NCI-H1417 (cell line): ENCODE data around the gene PCDHA1.
A peak's percentile ranks its signal among the peaks of the same experiment; 100 is the strongest.
"Not testable (repeated sequence)": the region's sequence is repeated elsewhere in the genome, so short reads cannot be mapped to it uniquely, and the experiment has no call there.

ENCODE experiments used
- DNase-seq, 3 experiments: peaks; one replicate each; lab custom pipeline; 2025; lab: John Stamatoyannopoulos, UW

PCDHA1 gene

DNA sequence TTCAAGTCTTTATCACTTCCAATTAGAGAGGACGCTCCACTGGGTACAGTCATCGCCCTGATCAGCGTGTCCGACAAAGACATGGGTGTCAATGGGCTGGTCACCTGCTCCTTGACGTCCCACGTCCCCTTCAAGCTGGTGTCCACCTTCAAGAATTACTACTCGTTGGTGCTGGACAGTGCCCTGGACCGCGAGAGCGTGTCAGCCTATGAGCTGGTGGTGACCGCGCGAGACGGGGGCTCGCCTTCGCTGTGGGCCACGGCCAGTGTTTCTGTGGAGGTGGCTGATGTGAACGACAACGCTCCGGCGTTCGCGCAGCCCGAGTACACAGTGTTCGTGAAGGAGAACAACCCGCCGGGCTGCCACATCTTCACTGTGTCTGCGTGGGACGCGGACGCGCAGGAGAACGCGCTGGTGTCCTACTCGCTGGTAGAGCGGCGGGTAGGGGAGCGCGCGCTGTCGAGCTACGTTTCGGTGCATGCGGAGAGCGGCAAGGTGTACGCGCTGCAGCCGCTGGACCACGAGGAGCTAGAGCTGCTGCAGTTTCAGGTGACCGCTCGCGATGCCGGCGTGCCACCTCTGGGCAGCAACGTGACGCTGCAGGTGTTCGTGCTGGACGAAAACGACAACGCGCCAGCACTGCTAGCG, 22.4 kb downstream of the PCDHA1 start:
- DNase-seq: not testable (repeated sequence)

DNA sequence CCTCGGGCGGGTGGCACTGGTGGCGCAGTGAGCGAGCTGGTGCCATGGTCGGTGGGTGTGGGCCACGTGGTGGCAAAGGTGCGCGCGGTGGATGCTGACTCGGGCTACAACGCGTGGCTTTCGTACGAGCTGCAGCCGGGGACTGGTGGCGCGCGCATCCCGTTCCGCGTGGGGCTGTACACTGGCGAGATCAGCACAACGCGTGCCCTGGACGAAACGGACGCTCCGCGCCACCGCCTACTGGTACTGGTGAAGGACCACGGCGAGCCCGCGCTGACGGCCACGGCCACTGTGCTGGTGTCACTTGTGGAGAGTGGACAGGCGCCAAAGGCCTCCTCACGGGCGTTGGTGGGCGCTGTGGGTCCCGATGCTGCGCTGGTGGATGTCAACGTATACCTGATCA, 22.9 kb downstream of the PCDHA1 start:
- DNase-seq: no peak

DNA sequence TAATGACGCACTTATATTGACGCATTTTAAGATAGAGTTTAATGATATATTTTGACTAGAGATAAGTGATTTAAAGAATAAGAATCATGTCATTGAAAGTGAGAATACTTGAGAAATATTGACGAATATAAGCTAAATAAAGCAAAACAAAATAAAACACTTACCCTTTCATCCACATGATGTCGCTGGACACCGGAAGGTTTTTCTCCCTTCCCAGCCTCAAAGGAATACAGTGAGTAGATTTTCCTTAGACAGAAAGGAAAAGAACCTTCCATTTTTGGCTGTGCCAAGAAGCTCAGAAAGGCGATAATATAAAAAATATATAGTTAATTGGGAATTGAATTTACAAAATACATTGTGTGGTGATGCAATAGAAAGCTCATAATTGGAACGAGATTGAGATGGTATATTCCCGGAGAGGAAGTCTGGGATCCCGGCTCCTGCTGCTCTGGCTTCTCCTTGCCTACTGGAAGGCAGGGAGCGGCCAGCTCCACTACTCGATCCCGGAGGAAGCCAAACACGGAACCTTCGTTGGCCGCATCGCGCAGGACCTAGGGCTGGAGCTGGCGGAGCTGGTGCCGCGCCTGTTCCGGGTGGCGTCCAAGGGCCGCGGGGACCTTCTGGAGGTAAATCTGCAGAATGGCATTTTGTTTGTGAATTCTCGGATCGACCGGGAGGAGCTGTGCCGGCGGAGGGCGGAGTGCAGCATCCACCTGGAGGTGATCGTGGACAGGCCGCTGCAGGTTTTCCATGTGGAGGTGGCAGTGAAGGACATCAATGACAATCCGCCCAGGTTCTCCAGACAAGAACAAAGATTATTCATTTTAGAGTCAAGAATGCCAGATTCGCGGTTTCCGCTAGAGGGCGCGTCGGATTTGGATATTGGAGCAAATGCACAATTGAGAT, 35.7 kb downstream of the PCDHA1 start, which contains the start of gene PCDHA5:
Gene PCDHA5, plus strand, starts transcription at position 239 of the 906 bp plus-strand sequence.
- no peak for DNase-seq

DNA sequence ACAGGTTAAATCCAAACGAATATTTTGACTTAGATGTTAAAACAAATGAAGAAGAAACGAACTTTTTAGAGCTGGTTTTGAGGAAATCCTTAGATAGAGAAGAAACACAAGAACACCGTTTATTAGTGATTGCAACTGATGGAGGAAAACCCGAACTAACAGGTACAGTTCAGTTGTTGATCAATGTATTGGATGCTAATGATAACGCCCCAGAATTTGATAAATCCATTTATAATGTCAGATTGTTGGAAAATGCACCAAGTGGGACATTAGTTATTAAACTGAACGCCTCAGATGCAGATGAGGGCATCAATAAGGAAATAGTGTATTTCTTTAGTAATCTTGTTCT, 36.3 kb downstream of the PCDHA1 start:
- no peak for DNase-seq

DNA sequence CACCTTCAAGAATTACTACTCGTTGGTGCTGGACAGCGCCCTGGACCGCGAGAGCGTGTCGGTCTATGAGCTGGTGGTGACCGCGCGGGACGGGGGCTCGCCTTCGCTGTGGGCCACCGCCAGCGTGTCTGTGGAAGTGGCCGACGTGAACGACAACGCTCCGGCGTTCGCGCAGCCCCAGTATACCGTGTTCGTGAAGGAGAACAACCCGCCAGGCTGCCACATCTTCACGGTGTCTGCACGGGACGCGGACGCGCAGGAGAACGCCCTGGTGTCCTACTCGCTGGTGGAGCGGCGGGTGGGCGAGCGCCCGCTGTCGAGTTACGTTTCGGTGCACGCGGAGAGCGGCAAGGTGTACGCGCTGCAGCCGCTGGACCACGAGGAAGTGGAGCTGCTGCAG, 37.0 kb downstream of the PCDHA1 start:
- not testable (repeated sequence) for DNase-seq

DNA sequence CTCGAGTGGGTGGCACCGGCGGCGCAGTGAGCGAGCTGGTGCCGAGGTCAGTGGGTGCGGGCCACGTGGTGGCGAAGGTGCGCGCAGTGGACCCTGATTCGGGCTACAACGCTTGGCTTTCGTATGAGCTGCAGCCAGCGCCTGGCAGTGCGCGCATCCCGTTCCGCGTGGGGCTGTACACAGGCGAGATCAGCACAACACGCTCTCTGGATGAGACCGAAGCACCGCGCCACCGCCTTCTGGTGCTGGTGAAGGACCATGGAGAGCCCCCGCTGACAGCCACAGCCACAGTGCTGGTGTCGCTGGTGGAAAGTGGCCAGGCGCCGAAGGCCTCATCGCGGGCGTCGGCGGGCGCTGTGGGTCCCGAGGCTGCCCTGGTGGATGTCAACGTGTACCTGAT, 37.5 kb downstream of the PCDHA1 start:
- no peak for DNase-seq

DNA sequence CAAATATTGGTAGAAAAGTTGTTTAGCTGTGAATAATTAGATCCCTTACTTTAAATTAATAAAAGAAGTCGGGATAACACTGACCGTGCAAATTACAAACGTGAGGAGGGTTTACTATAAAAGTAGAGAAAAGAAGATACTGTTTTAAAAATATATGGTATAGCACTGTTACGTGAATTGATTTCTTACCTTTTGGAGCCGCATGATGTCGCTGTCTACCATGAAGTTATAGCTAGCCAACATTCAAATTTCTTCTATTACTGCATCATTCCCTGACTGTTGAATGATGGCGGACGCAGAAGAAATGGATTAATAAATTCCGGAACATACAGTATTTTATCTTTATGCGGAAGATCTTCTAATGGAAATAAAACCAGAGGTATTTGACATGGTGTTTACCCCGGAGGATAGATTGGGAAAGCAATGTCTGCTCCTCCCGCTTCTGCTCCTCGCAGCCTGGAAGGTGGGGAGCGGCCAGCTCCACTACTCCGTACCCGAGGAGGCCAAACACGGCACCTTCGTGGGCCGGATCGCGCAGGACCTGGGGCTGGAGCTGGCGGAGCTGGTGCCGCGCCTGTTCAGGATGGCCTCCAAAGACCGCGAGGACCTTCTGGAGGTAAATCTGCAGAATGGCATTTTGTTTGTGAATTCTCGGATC, 41.9 kb downstream of the PCDHA1 start, which contains the start of gene PCDHA6:
Gene PCDHA6, plus strand, starts transcription at position 257 of the 658 bp plus-strand sequence. Its CDS starts 132 bp downstream, at position 389.
- peak; percentile 36 to 88 (median 77) for DNase-seq

DNA sequence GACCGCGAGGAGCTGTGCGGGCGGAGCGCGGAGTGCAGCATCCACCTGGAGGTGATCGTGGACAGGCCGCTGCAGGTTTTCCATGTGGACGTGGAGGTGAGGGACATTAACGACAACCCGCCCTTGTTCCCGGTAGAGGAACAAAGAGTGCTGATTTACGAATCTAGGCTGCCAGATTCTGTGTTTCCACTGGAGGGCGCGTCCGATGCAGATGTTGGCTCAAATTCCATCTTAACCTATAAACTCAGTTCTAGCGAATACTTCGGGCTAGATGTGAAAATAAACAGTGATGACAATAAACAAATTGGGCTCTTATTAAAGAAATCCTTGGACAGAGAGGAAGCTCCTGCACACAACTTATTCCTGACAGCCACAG, 42.4 kb downstream of the PCDHA1 start:
- peak; percentile 29 to 83 (median 60) for DNase-seq

DNA sequence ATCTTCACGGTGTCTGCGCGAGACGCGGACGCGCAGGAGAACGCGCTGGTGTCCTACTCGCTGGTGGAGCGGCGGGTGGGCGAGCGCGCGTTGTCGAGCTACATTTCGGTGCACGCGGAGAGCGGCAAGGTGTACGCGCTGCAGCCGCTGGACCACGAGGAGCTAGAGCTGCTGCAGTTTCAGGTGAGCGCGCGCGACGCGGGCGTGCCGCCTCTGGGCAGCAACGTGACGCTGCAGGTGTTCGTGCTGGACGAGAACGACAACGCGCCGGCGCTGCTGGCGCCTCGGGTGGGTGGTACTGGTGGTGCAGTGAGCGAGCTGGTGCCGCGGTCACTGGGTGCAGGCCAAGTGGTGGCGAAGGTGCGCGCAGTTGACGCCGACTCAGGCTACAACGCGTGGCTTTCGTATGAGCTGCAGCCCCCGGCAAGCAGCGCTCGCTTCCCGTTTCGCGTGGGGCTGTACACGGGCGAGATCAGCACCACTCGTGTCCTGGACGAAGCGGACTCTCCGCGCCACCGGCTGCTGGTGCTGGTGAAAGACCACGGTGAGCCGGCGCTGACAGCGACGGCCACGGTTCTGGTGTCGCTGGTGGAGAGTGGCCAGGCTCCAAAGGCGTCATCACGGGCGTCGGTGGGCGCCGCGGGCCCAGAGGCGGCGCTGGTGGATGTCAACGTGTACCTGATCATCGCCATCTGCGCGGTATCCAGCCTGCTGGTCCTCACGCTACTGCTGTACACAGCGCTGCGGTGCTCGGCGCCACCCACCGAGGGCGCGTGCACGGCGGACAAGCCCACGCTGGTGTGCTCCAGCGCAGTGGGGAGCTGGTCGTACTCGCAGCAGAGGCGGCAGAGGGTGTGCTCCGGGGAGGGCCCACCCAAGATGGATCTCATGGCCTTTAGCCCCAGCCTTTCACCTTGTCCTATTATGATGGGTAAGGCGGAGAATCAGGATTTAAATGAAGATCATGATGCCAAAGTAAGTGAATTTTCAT, 43.9 kb downstream of the PCDHA1 start:
- not testable (repeated sequence) for DNase-seq

DNA sequence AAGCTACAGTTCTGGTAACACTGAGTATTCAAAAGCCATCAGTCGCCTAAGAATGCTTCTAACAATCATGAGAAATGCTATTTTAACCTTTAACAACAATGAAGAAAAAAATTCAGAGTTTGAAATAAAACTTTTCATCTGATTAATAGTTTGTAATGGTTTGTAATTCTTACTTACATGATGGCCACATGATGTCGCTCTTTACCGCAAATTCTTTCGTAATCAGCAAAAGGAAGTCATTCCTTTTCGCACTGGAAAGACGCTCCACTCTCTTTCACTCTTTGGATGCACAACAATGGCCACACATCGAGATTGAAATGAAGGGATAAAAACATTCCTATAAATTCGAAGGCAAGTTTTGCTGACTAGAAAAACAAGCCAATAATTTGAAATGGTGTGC, 48.1 kb downstream of the PCDHA1 start, which contains the start of gene PCDHA7:
Gene PCDHA7, plus strand, starts transcription at position 277 of the 400 bp plus-strand sequence. Its CDS starts 115 bp downstream, at position 392.
- DNase-seq: no peak

DNA sequence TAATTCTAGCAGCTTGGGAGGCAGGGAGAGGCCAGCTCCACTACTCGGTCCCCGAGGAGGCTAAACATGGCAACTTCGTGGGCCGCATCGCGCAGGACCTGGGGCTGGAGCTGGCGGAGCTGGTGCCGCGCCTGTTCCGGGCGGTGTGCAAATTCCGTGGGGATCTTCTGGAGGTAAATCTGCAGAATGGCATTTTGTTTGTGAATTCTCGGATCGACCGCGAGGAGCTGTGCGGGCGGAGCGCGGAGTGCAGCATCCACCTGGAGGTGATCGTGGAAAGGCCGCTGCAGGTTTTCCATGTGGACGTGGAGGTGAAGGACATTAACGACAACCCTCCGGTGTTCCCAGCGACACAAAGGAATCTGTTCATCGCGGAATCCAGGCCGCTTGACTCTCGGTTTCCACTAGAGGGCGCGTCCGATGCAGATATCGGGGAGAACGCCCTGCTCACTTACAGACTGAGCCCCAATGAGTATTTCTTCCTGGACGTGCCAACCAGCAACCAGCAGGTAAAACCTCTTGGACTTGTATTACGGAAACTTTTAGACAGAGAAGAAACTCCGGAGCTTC, 48.6 kb downstream of the PCDHA1 start:
- DNase-seq: not testable (repeated sequence)

DNA sequence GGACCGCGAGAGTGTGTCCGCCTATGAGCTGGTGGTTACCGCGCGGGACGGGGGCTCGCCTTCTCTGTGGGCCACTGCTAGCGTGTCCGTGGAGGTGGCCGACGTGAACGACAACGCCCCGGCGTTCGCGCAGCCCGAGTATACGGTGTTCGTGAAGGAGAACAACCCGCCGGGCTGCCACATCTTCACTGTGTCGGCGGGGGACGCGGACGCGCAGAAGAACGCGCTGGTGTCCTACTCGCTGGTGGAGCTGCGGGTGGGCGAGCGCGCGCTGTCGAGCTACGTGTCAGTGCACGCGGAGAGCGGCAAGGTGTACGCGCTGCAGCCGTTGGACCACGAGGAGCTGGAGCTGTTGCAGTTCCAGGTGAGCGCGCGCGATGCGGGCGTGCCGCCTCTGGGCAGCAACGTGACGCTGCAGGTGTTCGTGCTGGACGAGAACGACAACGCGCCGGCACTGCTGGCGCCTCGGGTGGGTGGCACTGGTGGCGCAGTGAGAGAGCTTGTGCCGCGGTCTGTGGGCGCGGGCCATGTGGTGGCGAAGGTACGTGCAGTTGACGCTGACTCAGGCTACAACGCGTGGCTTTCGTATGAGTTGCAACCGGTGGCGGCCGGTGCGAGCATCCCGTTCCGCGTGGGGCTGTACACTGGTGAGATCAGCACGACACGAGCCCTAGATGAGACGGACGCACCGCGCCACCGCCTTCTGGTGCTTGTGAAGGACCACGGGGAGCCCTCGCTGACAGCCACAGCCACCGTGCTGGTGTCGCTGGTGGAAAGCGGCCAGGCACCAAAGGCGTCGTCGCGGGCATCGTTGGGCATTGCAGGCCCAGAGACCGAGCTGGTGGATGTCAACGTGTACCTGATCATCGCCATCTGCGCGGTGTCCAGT, 49.9 kb downstream of the PCDHA1 start:
- DNase-seq: no peak

DNA sequence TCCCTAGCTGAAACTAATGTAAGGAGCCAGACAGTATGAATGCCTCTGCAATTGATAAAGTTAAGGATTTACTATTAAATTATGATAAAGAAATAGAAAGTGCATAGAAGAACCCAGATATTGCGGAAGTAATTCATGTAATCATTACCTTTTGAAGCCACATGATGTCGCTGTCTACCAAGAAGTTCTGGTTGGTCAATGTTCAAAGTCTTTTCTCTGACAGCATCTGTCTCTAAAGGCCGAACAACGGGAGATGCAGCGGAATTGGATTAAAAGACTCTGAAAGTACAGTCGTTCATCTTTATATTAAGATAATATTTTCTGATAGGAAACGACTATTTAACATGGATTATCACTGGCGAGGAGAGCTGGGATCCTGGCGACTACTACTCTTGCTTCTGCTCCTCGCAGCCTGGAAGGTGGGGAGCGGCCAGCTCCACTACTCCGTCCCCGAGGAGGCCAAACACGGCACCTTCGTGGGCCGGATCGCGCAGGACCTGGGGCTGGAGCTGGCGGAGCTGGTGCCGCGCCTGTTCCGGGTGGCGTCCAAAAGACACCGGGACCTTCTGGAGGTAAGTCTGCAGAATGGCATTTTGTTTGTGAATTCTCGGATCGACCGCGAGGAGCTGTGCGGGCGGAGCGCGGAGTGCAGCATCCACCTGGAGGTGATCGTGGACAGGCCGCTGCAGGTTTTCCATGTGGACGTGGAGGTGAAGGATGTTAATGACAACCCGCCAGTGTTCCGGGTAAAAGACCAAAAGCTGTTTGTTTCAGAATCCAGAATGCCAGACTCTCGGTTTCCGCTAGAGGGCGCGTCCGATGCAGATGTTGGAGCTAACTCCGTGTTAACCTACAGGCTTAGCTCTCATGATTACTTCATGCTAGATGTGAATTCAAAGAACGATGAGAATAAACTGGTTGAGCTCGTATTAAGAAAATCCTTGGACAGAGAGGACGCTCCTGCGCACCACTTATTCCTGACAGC, 55.3 kb downstream of the PCDHA1 start, which contains the start of gene PCDHA8:
Gene PCDHA8, plus strand, starts transcription at position 210 of the 985 bp plus-strand sequence. Its CDS starts 135 bp downstream, at position 345.
- DNase-seq: no peak

DNA sequence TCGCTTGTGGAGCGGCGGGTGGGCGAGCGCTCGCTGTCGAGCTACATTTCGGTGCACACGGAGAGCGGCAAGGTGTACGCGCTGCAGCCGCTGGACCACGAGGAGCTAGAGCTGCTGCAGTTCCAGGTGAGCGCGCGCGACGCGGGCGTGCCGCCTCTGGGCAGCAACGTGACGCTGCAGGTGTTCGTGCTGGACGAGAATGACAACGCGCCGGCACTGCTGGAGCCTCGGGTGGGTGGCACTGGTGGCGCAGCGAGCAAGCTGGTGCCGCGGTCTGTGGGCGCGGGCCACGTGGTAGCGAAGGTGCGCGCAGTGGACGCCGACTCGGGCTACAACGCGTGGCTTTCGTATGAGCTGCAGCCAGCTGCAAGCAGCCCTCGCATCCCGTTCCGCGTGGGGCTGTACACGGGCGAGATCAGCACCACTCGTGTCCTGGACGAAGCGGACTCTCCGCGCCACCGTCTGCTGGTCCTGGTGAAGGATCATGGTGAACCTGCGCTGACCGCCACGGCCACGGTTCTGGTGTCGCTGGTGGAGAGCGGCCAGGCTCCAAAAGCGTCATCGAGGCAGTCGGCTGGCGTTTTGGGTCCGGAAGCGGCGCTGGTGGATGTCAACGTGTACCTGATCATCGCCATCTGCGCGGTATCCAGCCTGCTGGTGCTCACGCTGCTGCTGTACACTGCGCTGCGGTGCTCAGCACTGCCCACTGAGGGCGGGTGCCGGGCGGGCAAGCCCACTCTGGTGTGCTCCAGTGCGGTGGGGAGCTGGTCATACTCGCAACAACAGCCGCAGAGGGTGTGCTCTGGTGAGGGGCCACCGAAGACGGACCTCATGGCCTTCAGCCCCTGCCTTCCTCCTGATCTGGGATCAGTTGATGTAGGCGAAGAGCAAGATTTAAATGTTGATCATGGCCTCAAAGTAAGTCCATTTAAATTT, 57.1 kb downstream of the PCDHA1 start:
- DNase-seq: no peak

DNA sequence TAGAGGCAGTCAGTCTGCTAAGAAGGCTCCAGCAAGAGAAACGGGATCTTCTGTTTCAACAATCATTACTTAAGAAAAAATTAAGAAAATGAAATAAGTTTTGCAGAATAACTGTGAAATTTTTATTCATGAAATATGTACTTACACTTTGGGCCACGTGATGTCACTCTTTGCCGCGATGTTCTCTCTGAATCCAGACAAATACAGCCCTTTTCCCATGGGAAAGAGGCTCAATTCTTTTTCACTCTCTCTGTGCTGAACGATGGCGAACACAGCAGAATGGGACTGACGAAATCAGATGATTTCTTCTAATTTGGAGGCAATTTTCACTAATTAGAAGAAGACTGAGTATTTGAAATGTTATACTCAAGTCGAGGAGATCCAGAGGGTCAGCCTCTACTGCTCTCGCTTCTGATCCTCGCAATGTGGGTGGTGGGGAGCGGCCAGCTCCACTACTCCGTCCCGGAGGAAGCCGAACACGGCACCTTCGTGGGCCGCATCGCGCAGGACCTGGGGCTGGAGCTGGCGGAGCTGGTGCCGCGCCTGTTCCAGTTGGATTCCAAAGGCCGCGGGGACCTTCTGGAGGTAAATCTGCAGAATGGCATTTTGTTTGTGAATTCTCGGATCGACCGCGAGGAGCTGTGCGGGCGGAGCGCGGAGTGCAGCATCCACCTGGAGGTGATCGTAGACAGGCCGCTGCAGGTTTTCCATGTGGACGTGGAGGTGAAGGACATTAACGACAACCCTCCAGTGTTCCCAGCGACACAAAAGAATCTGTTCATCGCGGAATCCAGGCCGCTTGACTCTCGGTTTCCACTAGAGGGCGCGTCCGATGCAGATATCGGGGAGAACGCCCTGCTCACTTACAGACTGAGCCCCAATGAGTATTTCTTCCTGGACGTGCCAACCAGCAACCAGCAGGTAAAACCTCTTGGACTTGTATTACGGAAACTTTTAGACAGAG, 62.5 kb downstream of the PCDHA1 start, which contains the start of gene PCDHA9:
Gene PCDHA9, plus strand, starts transcription at position 244 of the 964 bp plus-strand sequence. Its CDS starts 114 bp downstream, at position 358.
- not testable (repeated sequence) for DNase-seq
